ENCODE data around the gene FTO. TPM values are rescaled to one million over a fixed set of nuclear protein-coding genes. Genes with fewer than 3 reads are reported as not detected.

The FTO gene
- total RNA-seq, 1 experiment from 2014 or later, result 48.1 TPM

- DNase-seq (ENCODE audit: low spot score), result no peak
These were observed 350.2 kb downstream of the FTO start for GRCh38 chr16:54053891-54054820.

- DNase-seq (ENCODE audit: low spot score), result no peak
These were observed 351.2 kb downstream of the FTO start for GRCh38 chr16:54055191-54055590.

- peak; percentile 29 for DNase-seq (ENCODE audit: low spot score)
These were observed 351.9 kb downstream of the FTO start for GRCh38 chr16:54055864-54056263.

GRCh38 chr16:54056921-54057320 lies 353.0 kb downstream of the FTO start:
- DNase-seq (ENCODE audit: low spot score), result no peak

GRCh38 chr16:54059319-54059718 lies 355.4 kb downstream of the FTO start:
- no peak for DNase-seq (ENCODE audit: low spot score)

GRCh38 chr16:54060599-54061421 lies 356.9 kb downstream of the FTO start:
- DNase-seq (ENCODE audit: low spot score), result no peak

- no peak for DNase-seq (ENCODE audit: low spot score)
These were observed 357.5 kb downstream of the FTO start for GRCh38 chr16:54061454-54061853.

GRCh38 chr16:54062361-54063278 lies 358.7 kb downstream of the FTO start:
- no peak for DNase-seq (ENCODE audit: low spot score)

GRCh38 chr16:54063279-54063773 lies 359.4 kb downstream of the FTO start:
- no peak for DNase-seq (ENCODE audit: low spot score)

GRCh38 chr16:54066451-54067105 lies 362.6 kb downstream of the FTO start:
- peak; percentile 67 for DNase-seq (ENCODE audit: low spot score)

GRCh38 chr16:54067322-54068065 lies 363.5 kb downstream of the FTO start:
- no peak for DNase-seq (ENCODE audit: low spot score)

GRCh38 chr16:54068212-54068611 lies 364.3 kb downstream of the FTO start:
- DNase-seq (ENCODE audit: low spot score), result no peak

- DNase-seq (ENCODE audit: low spot score), result no peak
These were observed 365.8 kb downstream of the FTO start for GRCh38 chr16:54069601-54070239.

- no peak for DNase-seq (ENCODE audit: low spot score)
These were observed 366.9 kb downstream of the FTO start for GRCh38 chr16:54070789-54071343.

- no peak for DNase-seq (ENCODE audit: low spot score)
These were observed 367.6 kb downstream of the FTO start for GRCh38 chr16:54071514-54071913.

- no peak for DNase-seq (ENCODE audit: low spot score)
These were observed 368.3 kb downstream of the FTO start for GRCh38 chr16:54072237-54072636.

- no peak for DNase-seq (ENCODE audit: low spot score)
These were observed 369.4 kb downstream of the FTO start for GRCh38 chr16:54073356-54073755.

- no peak for DNase-seq (ENCODE audit: low spot score)
These were observed 371.5 kb downstream of the FTO start for GRCh38 chr16:54075446-54075845.

- no peak for DNase-seq (ENCODE audit: low spot score)
These were observed 372.1 kb downstream of the FTO start for GRCh38 chr16:54076006-54076504.
